ENCODE measurements around the gene MAP3K21. TPM values are rescaled to one million over a fixed set of nuclear protein-coding genes. Genes with fewer than 3 reads are reported as not detected.

MAP3K21 gene
- polyA plus RNA-seq, 1 donor from 2014 or later, result 3.7 TPM

GRCh38 chr1:233279971-233280370, 47.6 kb upstream of the MAP3K21 start:
- no peak for TF ChIP-seq POLR2AphosphoS5 (IDR thresholded peaks at IDR 0.05)
- TF ChIP-seq EZH2 (IDR thresholded peaks at IDR 0.05; ENCODE audit: borderline replicate concordance, insufficient read depth, low read length, poor library complexity, severe bottlenecking), result no peak
- TF ChIP-seq MXI1 (conservative IDR thresholded peaks at IDR 0.05; ENCODE audit: poor library complexity, severe bottlenecking), result no peak
- TF ChIP-seq RAD21 (conservative IDR thresholded peaks at IDR 0.05), result no peak
- no peak for TF ChIP-seq EP300 (conservative IDR thresholded peaks at IDR 0.05; ENCODE audit: poor library complexity, severe bottlenecking)
- TF ChIP-seq SMC3 (conservative IDR thresholded peaks at IDR 0.05; ENCODE audit: poor library complexity), result no peak
- TF ChIP-seq TAF1 (IDR thresholded peaks at IDR 0.05; ENCODE audit: low read depth), result no peak
- TF ChIP-seq CTCF (IDR thresholded peaks at IDR 0.05; ENCODE audit: poor library complexity, severe bottlenecking), result no peak
- no peak for TF ChIP-seq REST (IDR thresholded peaks at IDR 0.05; ENCODE audit: borderline replicate concordance)
- Histone ChIP-seq H4K20me1 (ENCODE audit: insufficient read depth) (no peaks in the 10 kb centered on the region), H3K79me2 (replicated peaks; ENCODE audit: insufficient read depth, low read length) (no peaks in the 10 kb centered on the region), H3K4me3 (ENCODE audit: low read length) (no peak overlapping the region), H3K4me2 (ENCODE audit: low read length) (no peak overlapping the region), H3F3A (ENCODE audit: insufficient read depth, low read length, poor library complexity, severe bottlenecking) (no peaks in the 10 kb centered on the region), H2AFZ (ENCODE audit: low read depth, low read length) (no peak overlapping the region), H3K9ac (ENCODE audit: low read length) (no peak overlapping the region), H3K36me3 (ENCODE audit: insufficient read depth, low read length) (no peaks in the 10 kb centered on the region), H3K27ac (ENCODE audit: low read length) (no peak overlapping the region), H3K9me2 (ENCODE audit: insufficient read depth, low read length) (no peaks in the 10 kb centered on the region), H3K27me3 (ENCODE audit: insufficient read depth, low read depth, low read length) (no peaks in the 10 kb centered on the region), H3K9me3 (ENCODE audit: low read length) (no peaks in the 10 kb centered on the region)

DNA sequence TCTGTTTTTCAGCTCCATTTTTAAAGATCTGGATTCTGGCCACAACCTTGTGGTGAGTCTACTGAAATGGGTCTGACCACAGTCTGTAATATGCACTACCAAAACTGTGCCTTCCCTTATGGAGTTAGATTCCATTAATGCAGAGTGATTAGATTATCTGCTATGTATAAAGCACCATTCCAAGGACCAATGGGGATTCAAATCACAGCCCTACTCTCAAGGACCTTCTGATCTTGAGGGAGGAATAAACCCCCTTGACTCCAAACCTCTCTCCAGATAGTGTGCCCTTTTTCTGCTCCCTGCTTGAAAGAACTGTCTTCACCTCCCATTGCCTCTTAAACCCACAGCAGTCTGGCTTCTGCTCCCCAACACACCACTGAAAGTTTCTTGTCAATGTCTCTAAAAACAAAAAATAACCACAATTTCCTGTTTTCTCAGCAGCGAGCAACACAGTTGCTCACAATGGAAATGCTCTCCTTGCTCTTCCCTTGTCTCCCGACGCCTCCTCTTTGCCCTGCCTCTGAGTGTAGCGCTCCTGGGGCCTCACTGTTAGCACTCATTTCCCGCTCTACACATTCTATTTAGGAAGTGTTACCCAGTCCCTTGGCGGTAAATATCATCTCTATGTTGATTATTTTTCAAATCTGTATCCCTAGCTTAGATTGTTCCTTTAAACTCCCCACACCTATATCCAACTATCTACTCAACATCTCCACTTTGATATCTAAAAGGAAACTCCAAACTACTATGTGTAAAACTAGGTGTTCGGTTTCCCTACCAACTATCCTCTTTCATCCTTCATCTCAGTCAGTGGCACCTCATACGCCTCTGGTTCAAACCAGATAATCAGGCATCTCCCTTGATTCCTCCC, 45.6 kb upstream of the MAP3K21 start:
- no peak for TF ChIP-seq EZH2 (IDR thresholded peaks at IDR 0.05; ENCODE audit: borderline replicate concordance, insufficient read depth, low read length, poor library complexity, severe bottlenecking)
- no peak for TF ChIP-seq SMC3 (conservative IDR thresholded peaks at IDR 0.05; ENCODE audit: poor library complexity)
- no peak for TF ChIP-seq CTCF (IDR thresholded peaks at IDR 0.05; ENCODE audit: poor library complexity, severe bottlenecking)
- TF ChIP-seq RAD21 (conservative IDR thresholded peaks at IDR 0.05), result no peak
- no peak for TF ChIP-seq TAF1 (IDR thresholded peaks at IDR 0.05; ENCODE audit: low read depth)
- no peak for TF ChIP-seq POLR2AphosphoS5 (IDR thresholded peaks at IDR 0.05)
- TF ChIP-seq MXI1 (conservative IDR thresholded peaks at IDR 0.05; ENCODE audit: poor library complexity, severe bottlenecking), result no peak
- TF ChIP-seq REST (IDR thresholded peaks at IDR 0.05; ENCODE audit: borderline replicate concordance), result no peak
- TF ChIP-seq EP300 (conservative IDR thresholded peaks at IDR 0.05; ENCODE audit: poor library complexity, severe bottlenecking), result no peak
- Histone ChIP-seq H3K79me2 (replicated peaks; ENCODE audit: insufficient read depth, low read length) (no peaks in the 10 kb centered on the region), H3F3A (ENCODE audit: insufficient read depth, low read length, poor library complexity, severe bottlenecking) (no peaks in the 10 kb centered on the region), H3K9me3 (ENCODE audit: low read length) (no peaks in the 10 kb centered on the region), H2AFZ (ENCODE audit: low read depth, low read length) (no peak overlapping the region), H3K36me3 (ENCODE audit: insufficient read depth, low read length) (no peaks in the 10 kb centered on the region), H3K27me3 (ENCODE audit: insufficient read depth, low read depth, low read length) (no peaks in the 10 kb centered on the region), H3K27ac (ENCODE audit: low read length) (no peak overlapping the region), H3K4me2 (ENCODE audit: low read length) (no peak overlapping the region), H3K9ac (ENCODE audit: low read length) (no peak overlapping the region), H3K9me2 (ENCODE audit: insufficient read depth, low read length) (no peaks in the 10 kb centered on the region), H3K4me3 (ENCODE audit: low read length) (no peak overlapping the region), H4K20me1 (ENCODE audit: insufficient read depth) (no peaks in the 10 kb centered on the region)

All from neural cell (in vitro differentiated cells).